GM23338 (cell line): Measurements from ENCODE around the gene NMBR. TPM values are rescaled to one million over a fixed set of nuclear protein-coding genes. Genes with fewer than 3 reads are reported as not detected.

Source experiments
- ATAC-seq: fragments of 200-7000 bp; cut with Tn5 transposase; 3 replicates; pipeline ENCODE4 v1.9.1; 2020
- DNase-seq: peaks from one replicate; pipeline ENCODE4 v3.0.0-alpha.2; 2015; ENCODE audit warnings: low spot score
- H2AFZ ChIP-seq: fragments of 200-600 bp; sonication (generic); 2 replicates; pipeline ENCODE4 v1.8.0; 2016; ENCODE audit warnings: antibody characterized with exemption, mild to moderate bottlenecking, moderate library complexity
- H3F3A ChIP-seq: fragments of 200-600 bp; sonication (generic); replicated peaks from 2 replicates; pipeline ENCODE4 v1.8.0; 2017; ENCODE audit warnings: antibody characterized with exemption, mixed run types, low read depth
- H3K27ac ChIP-seq: fragments of 200-600 bp; sonication (generic); 2 replicates; pipeline ENCODE4 v1.6.1; 2016; ENCODE audit warnings: low read depth
- H3K27me3 ChIP-seq: fragments of 200-600 bp; sonication (generic); 2 replicates; pipeline ENCODE4 v1.8.0; 2016; ENCODE audit warnings: mild to moderate bottlenecking, mixed run types, moderate library complexity; ENCODE audit not compliant: insufficient read depth
- H3K36me3 ChIP-seq: fragments of 200-600 bp; sonication (generic); 2 replicates; pipeline ENCODE4 v1.8.0; 2016; ENCODE audit warnings: mild to moderate bottlenecking; ENCODE audit not compliant: insufficient read depth
- H3K4me1 ChIP-seq: fragments of 200-600 bp; sonication (generic); 2 replicates; pipeline ENCODE4 v1.8.0; 2016; ENCODE audit warnings: mild to moderate bottlenecking, moderate library complexity; ENCODE audit not compliant: insufficient read depth
- H3K4me2 ChIP-seq: fragments of 200-600 bp; sonication (generic); 2 replicates; pipeline ENCODE4 v1.7.1; 2017; ENCODE audit warnings: mixed run types
- H3K4me3 ChIP-seq: fragments of 200-600 bp; sonication (generic); 2 replicates; pipeline ENCODE4 v1.6.1; 2016; ENCODE audit warnings: mixed run types
- H3K79me2 ChIP-seq: fragments of 200-600 bp; sonication (generic); replicated peaks from 2 replicates; pipeline ENCODE4 v1.8.0; 2017; ENCODE audit warnings: mild to moderate bottlenecking; ENCODE audit not compliant: insufficient read depth
- H3K9me2 ChIP-seq: fragments of 200-600 bp; sonication (generic); 2 replicates; pipeline ENCODE4 v1.8.0; 2017; ENCODE audit not compliant: insufficient read depth
- H4K20me1 ChIP-seq: fragments of 200-600 bp; sonication (generic); replicated peaks from 2 replicates; pipeline ENCODE4 v1.8.0; 2017; ENCODE audit warnings: mild to moderate bottlenecking; ENCODE audit not compliant: insufficient read depth
- H3K27ac Mint-ChIP-seq: 2 replicates; pipeline ENCODE4 v1.8.0; 2020; ENCODE audit warnings: inconsistent platforms, mild to moderate bottlenecking, moderate library complexity, mixed read lengths
- H3K27me3 Mint-ChIP-seq: 3 replicates; pipeline ENCODE4 v1.8.0; 2022; ENCODE audit warnings: low read depth, mild to moderate bottlenecking, moderate library complexity, mixed read lengths, inconsistent platforms; ENCODE audit not compliant: insufficient read depth, poor library complexity
- H3K36me3 Mint-ChIP-seq: 3 replicates; pipeline ENCODE4 v1.8.0; 2021; ENCODE audit warnings: low read depth, mild to moderate bottlenecking, inconsistent platforms, moderate library complexity, mixed read lengths
- H3K4me1 Mint-ChIP-seq: 3 replicates; pipeline ENCODE4 v1.8.0; 2020; ENCODE audit warnings: mild to moderate bottlenecking, inconsistent platforms, mixed read lengths
- H3K4me3 Mint-ChIP-seq: 3 replicates; pipeline ENCODE4 v1.8.0; 2021; ENCODE audit warnings: moderate library complexity, mild to moderate bottlenecking, inconsistent platforms, mixed read lengths
- H3K9me3 Mint-ChIP-seq: 3 replicates; pipeline ENCODE4 v1.8.0; 2020; ENCODE audit warnings: moderate library complexity, mild to moderate bottlenecking, inconsistent platforms, mixed read lengths
- EZH2 ChIP-seq: fragments of 200-600 bp; sonication (generic); IDR thresholded peaks from one replicate; pipeline ENCODE4 v1.8.0; 2017; ENCODE audit warnings: antibody characterized with exemption, mild to moderate bottlenecking, low read depth; ENCODE audit not compliant: unreplicated experiment
- EZH2phosphoT487 ChIP-seq: fragments of 200-600 bp; sonication (generic); IDR thresholded peaks from one replicate; pipeline ENCODE4 v1.8.1; 2018; ENCODE audit warnings: antibody characterized with exemption; ENCODE audit not compliant: unreplicated experiment
- JUNB ChIP-seq: IDR thresholded peaks from one replicate; pipeline ENCODE4 v1.6.1; 2016; ENCODE audit warnings: antibody characterized with exemption; ENCODE audit not compliant: unreplicated experiment
- NANOG ChIP-seq: IDR thresholded peaks from 2 replicates; pipeline ENCODE4 v1.6.1; 2016; ENCODE audit warnings: antibody characterized with exemption, borderline replicate concordance
- POLR2AphosphoS5 ChIP-seq: IDR thresholded peaks from 2 replicates; pipeline ENCODE4 v1.6.1; 2016; ENCODE audit warnings: antibody characterized with exemption, low read depth
- ZNF114 ChIP-seq: fragments of 250-450 bp; sonication (Bioruptor Pico); IDR thresholded peaks from 2 replicates; pipeline ENCODE4 v1.5.0; 2020; ENCODE audit warnings: mild to moderate bottlenecking, moderate library complexity
- ZNF331 ChIP-seq: fragments of 250-450 bp; sonication (Bioruptor Pico); IDR thresholded peaks from 2 replicates; pipeline ENCODE4 v1.5.0; 2020; ENCODE audit warnings: low read depth, mild to moderate bottlenecking, moderate library complexity
- polyA plus RNA-seq: library from polyadenylated mRNA; unstranded; fragments of >200 nt; fragmentation: Nextera tagmentation; extraction: Ambion mirVana; gene quantifications from 2 replicates; pipeline ENCODE4 v1.2.1, GENCODE V29; 2016
- total RNA-seq: library from RNA; depleted of rRNA; stranded (reverse); fragments of >200 nt; shearing (Covaris generic); gene quantifications from 2 replicates; pipeline ENCODE4 v1.2.3, GENCODE V29; 2014
- TF ChIP-seq, protein P1 (sequence below): IDR thresholded peaks from one replicate; pipeline ENCODE4 v1.6.1; 2018; ENCODE audit warnings: antibody characterized with exemption; ENCODE audit not compliant: unreplicated experiment
- TF ChIP-seq, protein P2 (sequence below): fragments of 250-450 bp; sonication (Bioruptor Pico); IDR thresholded peaks from 2 replicates; pipeline ENCODE4 v1.5.0; 2020; ENCODE audit warnings: mild to moderate bottlenecking, moderate library complexity
- TF ChIP-seq, protein P3 (sequence below), 2 experiments: fragments of 200-600 bp in 1 of 2; sonication (generic) in 1 of 2; conservative IDR thresholded peaks; 2 replicates each; pipeline versions ENCODE4 v1.5.1 to v1.6.1; 2016 to 2017; ENCODE audit warnings: antibody characterized with exemption in 2 of 2, low read depth in 2 of 2, mild to moderate bottlenecking in 2 of 2, moderate library complexity in 1 of 2

The NMBR gene
- total and polyA plus RNA-seq, 2 experiments from 2014 or later: not detected

GRCh38 chr6:142184307-142184706, 37.4 kb upstream of the NMBR start (continued):
- TF ChIP-seq, protein P1, sequence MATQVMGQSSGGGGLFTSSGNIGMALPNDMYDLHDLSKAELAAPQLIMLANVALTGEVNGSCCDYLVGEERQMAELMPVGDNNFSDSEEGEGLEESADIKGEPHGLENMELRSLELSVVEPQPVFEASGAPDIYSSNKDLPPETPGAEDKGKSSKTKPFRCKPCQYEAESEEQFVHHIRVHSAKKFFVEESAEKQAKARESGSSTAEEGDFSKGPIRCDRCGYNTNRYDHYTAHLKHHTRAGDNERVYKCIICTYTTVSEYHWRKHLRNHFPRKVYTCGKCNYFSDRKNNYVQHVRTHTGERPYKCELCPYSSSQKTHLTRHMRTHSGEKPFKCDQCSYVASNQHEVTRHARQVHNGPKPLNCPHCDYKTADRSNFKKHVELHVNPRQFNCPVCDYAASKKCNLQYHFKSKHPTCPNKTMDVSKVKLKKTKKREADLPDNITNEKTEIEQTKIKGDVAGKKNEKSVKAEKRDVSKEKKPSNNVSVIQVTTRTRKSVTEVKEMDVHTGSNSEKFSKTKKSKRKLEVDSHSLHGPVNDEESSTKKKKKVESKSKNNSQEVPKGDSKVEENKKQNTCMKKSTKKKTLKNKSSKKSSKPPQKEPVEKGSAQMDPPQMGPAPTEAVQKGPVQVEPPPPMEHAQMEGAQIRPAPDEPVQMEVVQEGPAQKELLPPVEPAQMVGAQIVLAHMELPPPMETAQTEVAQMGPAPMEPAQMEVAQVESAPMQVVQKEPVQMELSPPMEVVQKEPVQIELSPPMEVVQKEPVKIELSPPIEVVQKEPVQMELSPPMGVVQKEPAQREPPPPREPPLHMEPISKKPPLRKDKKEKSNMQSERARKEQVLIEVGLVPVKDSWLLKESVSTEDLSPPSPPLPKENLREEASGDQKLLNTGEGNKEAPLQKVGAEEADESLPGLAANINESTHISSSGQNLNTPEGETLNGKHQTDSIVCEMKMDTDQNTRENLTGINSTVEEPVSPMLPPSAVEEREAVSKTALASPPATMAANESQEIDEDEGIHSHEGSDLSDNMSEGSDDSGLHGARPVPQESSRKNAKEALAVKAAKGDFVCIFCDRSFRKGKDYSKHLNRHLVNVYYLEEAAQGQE: no peak
- no peak for TF ChIP-seq EZH2
- TF ChIP-seq ZNF114 (CRISPR knock-in tag): no peak
- no peak for TF ChIP-seq NANOG
- no peak for TF ChIP-seq JUNB
- TF ChIP-seq POLR2AphosphoS5: no peak

DNA sequence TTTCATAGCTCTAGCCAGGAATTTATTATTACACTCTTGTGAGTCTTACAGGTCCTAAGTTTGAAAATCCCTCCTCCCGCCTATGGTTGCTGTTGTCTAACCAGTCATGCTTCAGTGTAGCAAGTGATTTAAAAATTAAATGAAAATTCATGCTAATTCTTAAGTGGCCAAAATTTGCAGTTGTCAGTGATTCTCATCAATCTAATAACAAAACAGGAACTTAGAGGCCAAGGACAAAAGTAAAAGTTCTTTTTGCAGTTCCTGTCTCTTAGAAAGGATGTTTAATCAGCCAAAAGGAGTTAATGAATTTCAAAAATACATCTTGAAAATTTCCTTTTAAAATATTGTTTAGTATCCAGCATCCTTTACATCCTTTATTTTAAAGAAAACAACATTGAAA, 36.4 kb upstream of the NMBR start:
- H4K20me1 ChIP-seq: no peaks in the 10 kb centered on the region
- no peak for DNase-seq
- no peak overlapping the region for H3K27ac ChIP-seq
- no peak overlapping the region for H3K4me2 ChIP-seq
- H3K9me2 ChIP-seq: no peaks in the 10 kb centered on the region
- no peaks in the 10 kb centered on the region for H3K79me2 ChIP-seq
- H3K9me3 Mint-ChIP-seq: no peaks in the 10 kb centered on the region
- H3K36me3 ChIP-seq: no peaks in the 10 kb centered on the region
- no peaks in the 10 kb centered on the region for H3K36me3 Mint-ChIP-seq
- H3K4me3 ChIP-seq: no peak overlapping the region
- no peaks in the 10 kb centered on the region for H3K27me3 Mint-ChIP-seq
- H3F3A ChIP-seq: no peaks in the 10 kb centered on the region
- no peak for ATAC-seq
- no peak overlapping the region for H3K4me3 Mint-ChIP-seq
- no peaks in the 10 kb centered on the region for H3K4me1 ChIP-seq
- H3K4me1 Mint-ChIP-seq: no peaks in the 10 kb centered on the region; the same call in 2 of the 3 replicates
- no peak overlapping the region for H3K27ac Mint-ChIP-seq
- no peak overlapping the region for H2AFZ ChIP-seq
- H3K27me3 ChIP-seq: no peaks in the 10 kb centered on the region
- no peak for TF ChIP-seq JUNB
- TF ChIP-seq, protein P2, sequence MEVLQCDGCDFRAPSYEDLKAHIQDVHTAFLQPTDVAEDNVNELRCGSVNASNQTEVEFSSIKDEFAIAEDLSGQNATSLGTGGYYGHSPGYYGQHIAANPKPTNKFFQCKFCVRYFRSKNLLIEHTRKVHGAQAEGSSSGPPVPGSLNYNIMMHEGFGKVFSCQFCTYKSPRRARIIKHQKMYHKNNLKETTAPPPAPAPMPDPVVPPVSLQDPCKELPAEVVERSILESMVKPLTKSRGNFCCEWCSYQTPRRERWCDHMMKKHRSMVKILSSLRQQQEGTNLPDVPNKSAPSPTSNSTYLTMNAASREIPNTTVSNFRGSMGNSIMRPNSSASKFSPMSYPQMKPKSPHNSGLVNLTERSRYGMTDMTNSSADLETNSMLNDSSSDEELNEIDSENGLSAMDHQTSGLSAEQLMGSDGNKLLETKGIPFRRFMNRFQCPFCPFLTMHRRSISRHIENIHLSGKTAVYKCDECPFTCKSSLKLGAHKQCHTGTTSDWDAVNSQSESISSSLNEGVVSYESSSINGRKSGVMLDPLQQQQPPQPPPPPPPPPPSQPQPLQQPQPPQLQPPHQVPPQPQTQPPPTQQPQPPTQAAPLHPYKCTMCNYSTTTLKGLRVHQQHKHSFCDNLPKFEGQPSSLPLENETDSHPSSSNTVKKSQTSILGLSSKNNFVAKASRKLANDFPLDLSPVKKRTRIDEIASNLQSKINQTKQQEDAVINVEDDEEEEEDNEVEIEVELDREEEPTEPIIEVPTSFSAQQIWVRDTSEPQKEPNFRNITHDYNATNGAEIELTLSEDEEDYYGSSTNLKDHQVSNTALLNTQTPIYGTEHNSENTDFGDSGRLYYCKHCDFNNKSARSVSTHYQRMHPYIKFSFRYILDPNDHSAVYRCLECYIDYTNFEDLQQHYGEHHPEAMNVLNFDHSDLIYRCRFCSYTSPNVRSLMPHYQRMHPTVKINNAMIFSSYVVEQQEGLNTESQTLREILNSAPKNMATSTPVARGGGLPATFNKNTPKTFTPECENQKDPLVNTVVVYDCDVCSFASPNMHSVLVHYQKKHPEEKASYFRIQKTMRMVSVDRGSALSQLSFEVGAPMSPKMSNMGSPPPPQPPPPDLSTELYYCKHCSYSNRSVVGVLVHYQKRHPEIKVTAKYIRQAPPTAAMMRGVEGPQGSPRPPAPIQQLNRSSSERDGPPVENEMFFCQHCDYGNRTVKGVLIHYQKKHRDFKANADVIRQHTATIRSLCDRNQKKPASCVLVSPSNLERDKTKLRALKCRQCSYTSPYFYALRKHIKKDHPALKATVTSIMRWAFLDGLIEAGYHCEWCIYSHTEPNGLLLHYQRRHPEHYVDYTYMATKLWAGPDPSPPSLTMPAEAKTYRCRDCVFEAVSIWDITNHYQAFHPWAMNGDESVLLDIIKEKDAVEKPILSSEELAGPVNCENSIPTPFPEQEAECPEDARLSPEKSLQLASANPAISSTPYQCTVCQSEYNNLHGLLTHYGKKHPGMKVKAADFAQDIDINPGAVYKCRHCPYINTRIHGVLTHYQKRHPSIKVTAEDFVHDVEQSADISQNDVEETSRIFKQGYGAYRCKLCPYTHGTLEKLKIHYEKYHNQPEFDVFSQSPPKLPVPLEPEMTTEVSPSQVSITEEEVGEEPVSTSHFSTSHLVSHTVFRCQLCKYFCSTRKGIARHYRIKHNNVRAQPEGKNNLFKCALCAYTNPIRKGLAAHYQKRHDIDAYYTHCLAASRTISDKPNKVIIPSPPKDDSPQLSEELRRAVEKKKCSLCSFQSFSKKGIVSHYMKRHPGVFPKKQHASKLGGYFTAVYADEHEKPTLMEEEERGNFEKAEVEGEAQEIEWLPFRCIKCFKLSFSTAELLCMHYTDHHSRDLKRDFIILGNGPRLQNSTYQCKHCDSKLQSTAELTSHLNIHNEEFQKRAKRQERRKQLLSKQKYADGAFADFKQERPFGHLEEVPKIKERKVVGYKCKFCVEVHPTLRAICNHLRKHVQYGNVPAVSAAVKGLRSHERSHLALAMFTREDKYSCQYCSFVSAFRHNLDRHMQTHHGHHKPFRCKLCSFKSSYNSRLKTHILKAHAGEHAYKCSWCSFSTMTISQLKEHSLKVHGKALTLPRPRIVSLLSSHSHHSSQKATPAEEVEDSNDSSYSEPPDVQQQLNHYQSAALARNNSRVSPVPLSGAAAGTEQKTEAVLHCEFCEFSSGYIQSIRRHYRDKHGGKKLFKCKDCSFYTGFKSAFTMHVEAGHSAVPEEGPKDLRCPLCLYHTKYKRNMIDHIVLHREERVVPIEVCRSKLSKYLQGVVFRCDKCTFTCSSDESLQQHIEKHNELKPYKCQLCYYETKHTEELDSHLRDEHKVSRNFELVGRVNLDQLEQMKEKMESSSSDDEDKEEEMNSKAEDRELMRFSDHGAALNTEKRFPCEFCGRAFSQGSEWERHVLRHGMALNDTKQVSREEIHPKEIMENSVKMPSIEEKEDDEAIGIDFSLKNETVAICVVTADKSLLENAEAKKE (CRISPR knock-in tag): no peak
- TF ChIP-seq, protein P3, sequence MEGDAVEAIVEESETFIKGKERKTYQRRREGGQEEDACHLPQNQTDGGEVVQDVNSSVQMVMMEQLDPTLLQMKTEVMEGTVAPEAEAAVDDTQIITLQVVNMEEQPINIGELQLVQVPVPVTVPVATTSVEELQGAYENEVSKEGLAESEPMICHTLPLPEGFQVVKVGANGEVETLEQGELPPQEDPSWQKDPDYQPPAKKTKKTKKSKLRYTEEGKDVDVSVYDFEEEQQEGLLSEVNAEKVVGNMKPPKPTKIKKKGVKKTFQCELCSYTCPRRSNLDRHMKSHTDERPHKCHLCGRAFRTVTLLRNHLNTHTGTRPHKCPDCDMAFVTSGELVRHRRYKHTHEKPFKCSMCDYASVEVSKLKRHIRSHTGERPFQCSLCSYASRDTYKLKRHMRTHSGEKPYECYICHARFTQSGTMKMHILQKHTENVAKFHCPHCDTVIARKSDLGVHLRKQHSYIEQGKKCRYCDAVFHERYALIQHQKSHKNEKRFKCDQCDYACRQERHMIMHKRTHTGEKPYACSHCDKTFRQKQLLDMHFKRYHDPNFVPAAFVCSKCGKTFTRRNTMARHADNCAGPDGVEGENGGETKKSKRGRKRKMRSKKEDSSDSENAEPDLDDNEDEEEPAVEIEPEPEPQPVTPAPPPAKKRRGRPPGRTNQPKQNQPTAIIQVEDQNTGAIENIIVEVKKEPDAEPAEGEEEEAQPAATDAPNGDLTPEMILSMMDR (conservative IDR thresholded peaks at IDR 0.05; ENCODE audit: low read depth in 2 of 2): no peak
- no peak for TF ChIP-seq EZH2phosphoT487
- TF ChIP-seq, protein P1: no peak
- no peak for TF ChIP-seq ZNF331
- no peak for TF ChIP-seq EZH2
